ENCODE data around the gene RILPL2.

RILPL2 gene

GRCh38 chr12:123478069-123478468 lies 41.6 kb upstream of the RILPL2 start:
- Histone ChIP-seq H3K18ac (ENCODE audit: low read length) (no peak overlapping the region), H3K23ac (ENCODE audit: low read depth, low read length, poor library complexity) (no peak overlapping the region), H3K4me1 (ENCODE audit: control insufficient read depth in 2 of 2, insufficient read depth in 1 of 2, low read depth in 1 of 2, low read length in 2 of 2) (no peaks in the 10 kb centered on the region), H3K27ac (replicated peaks; ENCODE audit: low read length) (no peak overlapping the region), H2BK12ac (ENCODE audit: low read length) (no peak overlapping the region), H4K8ac (ENCODE audit: low read depth, low read length) (no peak overlapping the region), H2BK5ac (ENCODE audit: low read length) (no peak overlapping the region), H2AK5ac (ENCODE audit: low read depth, low read length) (no peak overlapping the region), H3K79me1 (ENCODE audit: low read depth, low read length) (peaks cover 3% of the 10 kb centered on the region), H3K14ac (ENCODE audit: low read length) (no peak overlapping the region), H3K36me3 (replicated peaks in 1 of 2; ENCODE audit: control insufficient read depth in 2 of 2, insufficient read depth in 2 of 2, low read length in 2 of 2) (peaks cover 9 to 74% of the 10 kb centered on the region in 2 donors), H2AFZ (ENCODE audit: low read length) (no peak overlapping the region), H2BK15ac (ENCODE audit: low read length) (no peak overlapping the region), H3K9ac (ENCODE audit: low read depth, low read length, poor library complexity) (no peak overlapping the region), H3K9me3 (replicated peaks in 1 of 2; ENCODE audit: control insufficient read depth in 2 of 2, insufficient read depth in 1 of 2, low read depth in 1 of 2, low read length in 2 of 2) (no peaks in the 10 kb centered on the region), H3K27me3 (ENCODE audit: control insufficient read depth in 3 of 3, insufficient read depth in 3 of 3, low read depth in 1 of 3, low read length in 3 of 3) (no peaks in the 10 kb centered on the region), H3K4me3 (ENCODE audit: low read length in 2 of 2) (no peak overlapping the region), H2BK120ac (ENCODE audit: low read depth, low read length) (no peak overlapping the region), H4K91ac (ENCODE audit: low read depth, low read length, poor library complexity) (no peak overlapping the region), H3K4me2 (ENCODE audit: insufficient read depth, low read length, poor library complexity, severe bottlenecking) (no peak overlapping the region), H3K4ac (ENCODE audit: low read length) (no peak overlapping the region)
- WGBS, 2 donors (ENCODE audit: extremely low coverage in 2 of 2, insufficient read length in 2 of 2, insufficient replicate concordance in 1 of 2) = no CpG with 5 or more reads among the region's 11 CpGs
- DNase-seq (ENCODE audit: low spot score) = no peak

- peaks cover 4% of the 10 kb centered on the region for H3K79me1 ChIP-seq (ENCODE audit: low read depth, low read length)
- no peak overlapping the region for H3K14ac ChIP-seq (ENCODE audit: low read length)
- no peak overlapping the region for H3K4me3 ChIP-seq (ENCODE audit: low read length in 2 of 2)
- H2AFZ ChIP-seq (ENCODE audit: low read length) = no peak overlapping the region
- no peak overlapping the region for H3K9ac ChIP-seq (ENCODE audit: low read depth, low read length, poor library complexity)
- H2BK12ac ChIP-seq (ENCODE audit: low read length) = no peak overlapping the region
- no CpG with 5 or more reads among the region's 15 CpGs for WGBS, 2 donors (ENCODE audit: extremely low coverage in 2 of 2, insufficient read length in 2 of 2, insufficient replicate concordance in 1 of 2)
- no peak overlapping the region for H2BK15ac ChIP-seq (ENCODE audit: low read length)
- no peaks in the 10 kb centered on the region for H3K9me3 ChIP-seq (replicated peaks in 1 of 2; ENCODE audit: control insufficient read depth in 2 of 2, insufficient read depth in 1 of 2, low read depth in 1 of 2, low read length in 2 of 2)
- H3K4me1 ChIP-seq (ENCODE audit: control insufficient read depth in 2 of 2, insufficient read depth in 1 of 2, low read depth in 1 of 2, low read length in 2 of 2) = no peaks in the 10 kb centered on the region
- no peak for DNase-seq (ENCODE audit: low spot score)
- no peak overlapping the region for H2BK120ac ChIP-seq (ENCODE audit: low read depth, low read length)
- no peak overlapping the region for H3K4me2 ChIP-seq (ENCODE audit: insufficient read depth, low read length, poor library complexity, severe bottlenecking)
- no peak overlapping the region for H2AK5ac ChIP-seq (ENCODE audit: low read depth, low read length)
- H3K23ac ChIP-seq (ENCODE audit: low read depth, low read length, poor library complexity) = no peak overlapping the region
- no peaks in the 10 kb centered on the region for H3K27me3 ChIP-seq (ENCODE audit: control insufficient read depth in 3 of 3, insufficient read depth in 3 of 3, low read depth in 1 of 3, low read length in 3 of 3)
- H3K36me3 ChIP-seq (replicated peaks in 1 of 2; ENCODE audit: control insufficient read depth in 2 of 2, insufficient read depth in 2 of 2, low read length in 2 of 2) = peaks cover 22 to 83% of the 10 kb centered on the region in 2 donors
- H4K8ac ChIP-seq (ENCODE audit: low read depth, low read length) = no peak overlapping the region
- H3K4ac ChIP-seq (ENCODE audit: low read length) = no peak overlapping the region
- H2BK5ac ChIP-seq (ENCODE audit: low read length) = no peak overlapping the region
- no peak overlapping the region for H3K27ac ChIP-seq (replicated peaks; ENCODE audit: low read length)
- no peak overlapping the region for H4K91ac ChIP-seq (ENCODE audit: low read depth, low read length, poor library complexity)
- no peak overlapping the region for H3K18ac ChIP-seq (ENCODE audit: low read length)
Measured at GRCh38 chr12:123475246-123475703, 38.8 kb upstream of the RILPL2 start.

- Histone ChIP-seq H3K9ac (ENCODE audit: low read depth, low read length, poor library complexity) (no peak overlapping the region), H3K18ac (ENCODE audit: low read length) (no peak overlapping the region), H3K23ac (ENCODE audit: low read depth, low read length, poor library complexity) (no peak overlapping the region), H3K4ac (ENCODE audit: low read length) (no peak overlapping the region), H3K27ac (replicated peaks; ENCODE audit: low read length) (no peak overlapping the region), H3K27me3 (ENCODE audit: control insufficient read depth in 3 of 3, insufficient read depth in 3 of 3, low read depth in 1 of 3, low read length in 3 of 3) (no peaks in the 10 kb centered on the region), H2BK12ac (ENCODE audit: low read length) (no peak overlapping the region), H4K91ac (ENCODE audit: low read depth, low read length, poor library complexity) (no peak overlapping the region), H4K8ac (ENCODE audit: low read depth, low read length) (no peak overlapping the region), H3K4me3 (ENCODE audit: low read length in 2 of 2) (no peak overlapping the region), H2BK15ac (ENCODE audit: low read length) (no peak overlapping the region), H3K9me3 (replicated peaks in 1 of 2; ENCODE audit: control insufficient read depth in 2 of 2, insufficient read depth in 1 of 2, low read depth in 1 of 2, low read length in 2 of 2) (no peaks in the 10 kb centered on the region), H2BK120ac (ENCODE audit: low read depth, low read length) (no peak overlapping the region), H2BK5ac (ENCODE audit: low read length) (no peak overlapping the region), H3K36me3 (replicated peaks in 1 of 2; ENCODE audit: control insufficient read depth in 2 of 2, insufficient read depth in 2 of 2, low read length in 2 of 2) (peaks cover 23 to 84% of the 10 kb centered on the region in 2 donors), H3K79me1 (ENCODE audit: low read depth, low read length) (peaks cover 4% of the 10 kb centered on the region), H3K14ac (ENCODE audit: low read length) (no peak overlapping the region), H3K4me1 (ENCODE audit: control insufficient read depth in 2 of 2, insufficient read depth in 1 of 2, low read depth in 1 of 2, low read length in 2 of 2) (no peaks in the 10 kb centered on the region), H2AK5ac (ENCODE audit: low read depth, low read length) (no peak overlapping the region), H2AFZ (ENCODE audit: low read length) (no peak overlapping the region), H3K4me2 (ENCODE audit: insufficient read depth, low read length, poor library complexity, severe bottlenecking) (no peak overlapping the region)
- DNase-seq (ENCODE audit: low spot score) = no peak
- no CpG with 5 or more reads among the region's 13 CpGs for WGBS, 2 donors (ENCODE audit: extremely low coverage in 2 of 2, insufficient read length in 2 of 2, insufficient replicate concordance in 1 of 2)
Measured at GRCh38 chr12:123474485-123475245, 38.2 kb upstream of the RILPL2 start.

GRCh38 chr12:123472438-123472849 lies 36.0 kb upstream of the RILPL2 start:
- no peak overlapping the region for H4K91ac ChIP-seq (ENCODE audit: low read depth, low read length, poor library complexity)
- WGBS, 2 donors (ENCODE audit: extremely low coverage in 2 of 2, insufficient read length in 2 of 2, insufficient replicate concordance in 1 of 2) = no CpG with 5 or more reads among the region's 12 CpGs
- peaks cover 2% of the 10 kb centered on the region for H3K79me1 ChIP-seq (ENCODE audit: low read depth, low read length)
- no peak for DNase-seq (ENCODE audit: low spot score)
- no peak overlapping the region for H3K23ac ChIP-seq (ENCODE audit: low read depth, low read length, poor library complexity)
- H3K4me1 ChIP-seq (ENCODE audit: control insufficient read depth in 2 of 2, insufficient read depth in 1 of 2, low read depth in 1 of 2, low read length in 2 of 2) = no peaks in the 10 kb centered on the region
- H2BK5ac ChIP-seq (ENCODE audit: low read length) = no peak overlapping the region
- H2BK120ac ChIP-seq (ENCODE audit: low read depth, low read length) = no peak overlapping the region
- H3K4ac ChIP-seq (ENCODE audit: low read length) = no peak overlapping the region
- H3K14ac ChIP-seq (ENCODE audit: low read length) = no peak overlapping the region
- H2AFZ ChIP-seq (ENCODE audit: low read length) = no peak overlapping the region
- no peak overlapping the region for H3K4me3 ChIP-seq (ENCODE audit: low read length in 2 of 2)
- H2AK5ac ChIP-seq (ENCODE audit: low read depth, low read length) = no peak overlapping the region
- H4K8ac ChIP-seq (ENCODE audit: low read depth, low read length) = no peak overlapping the region
- H3K9ac ChIP-seq (ENCODE audit: low read depth, low read length, poor library complexity) = no peak overlapping the region
- H3K18ac ChIP-seq (ENCODE audit: low read length) = no peak overlapping the region
- H3K9me3 ChIP-seq (replicated peaks in 1 of 2; ENCODE audit: control insufficient read depth in 2 of 2, insufficient read depth in 1 of 2, low read depth in 1 of 2, low read length in 2 of 2) = no peaks in the 10 kb centered on the region
- no peak overlapping the region for H3K27ac ChIP-seq (replicated peaks; ENCODE audit: low read length)
- no peak overlapping the region for H3K4me2 ChIP-seq (ENCODE audit: insufficient read depth, low read length, poor library complexity, severe bottlenecking)
- H3K36me3 ChIP-seq (replicated peaks in 1 of 2; ENCODE audit: control insufficient read depth in 2 of 2, insufficient read depth in 2 of 2, low read length in 2 of 2) = peaks cover 23 to 78% of the 10 kb centered on the region in 2 donors
- H2BK15ac ChIP-seq (ENCODE audit: low read length) = no peak overlapping the region
- H3K27me3 ChIP-seq (ENCODE audit: control insufficient read depth in 3 of 3, insufficient read depth in 3 of 3, low read depth in 1 of 3, low read length in 3 of 3) = no peaks in the 10 kb centered on the region
- no peak overlapping the region for H2BK12ac ChIP-seq (ENCODE audit: low read length)

Measured in neuronal stem cell (in vitro differentiated cells).